SK-N-SH (cell line): ENCODE data around the gene EPB41L3. TPM values are rescaled to one million over a fixed set of nuclear protein-coding genes. Genes with fewer than 3 reads are reported as not detected.

Source experiments
- CTCF ChIA-PET: fragments of 300-600, 350-600 bp; formaldehyde crosslinking; extraction: SDS; loops from one replicate; lab custom pipeline; 2021; lab: Yijun Ruan, JAX
- POLR2A ChIA-PET: fragments of 350-600 bp; sonication (Branson Sonifier 250); formaldehyde crosslinking; extraction: SDS; loops from one replicate; lab custom pipeline; 2020; ENCODE audit warnings: antibody characterized with exemption, inconsistent platforms; lab: Yijun Ruan, JAX
- DNase-seq: peaks from one replicate; pipeline ENCODE4 v3.0.0; 2012
- H2AFZ ChIP-seq: fragments of 200-600 bp; sonication (generic); 2 replicates; pipeline ENCODE4 v1.8.1; 2016; ENCODE audit warnings: antibody characterized with exemption, mild to moderate bottlenecking, low read depth
- H3F3A ChIP-seq: fragments of 200-600 bp; sonication (generic); replicated peaks from 2 replicates; pipeline ENCODE3; 2016; ENCODE audit warnings: antibody characterized with exemption, mild to moderate bottlenecking; ENCODE audit not compliant: insufficient read depth
- H3K27ac ChIP-seq, 2 experiments: fragments of 200-500 bp in 1 of 2; fragments of 200-600 bp in 1 of 2; sonication (Bioruptor generic) in 1 of 2; sonication (generic), shearing (Covaris generic) in 1 of 2; 2 replicates each; pipeline versions ENCODE4 v1.5.1 to v1.6.1; 2014 to 2016; ENCODE audit warnings: low read depth in 2 of 2, inconsistent platforms in 1 of 2, low read length in 1 of 2, mild to moderate bottlenecking in 1 of 2, mixed read lengths in 1 of 2
- H3K27me3 ChIP-seq: fragments of 200-600 bp; sonication (generic), shearing (Covaris generic); 2 replicates; pipeline ENCODE4 v1.6.1; 2016; ENCODE audit warnings: mixed run types; ENCODE audit not compliant: insufficient read depth
- H3K36me3 ChIP-seq, 2 experiments: fragments of 200-500 bp in 1 of 2; fragments of 200-600 bp in 1 of 2; sonication (Bioruptor generic) in 1 of 2; sonication (generic) in 1 of 2; replicated peaks in 1 of 2; 2 replicates each; pipeline versions ENCODE3 to v1.5.1; 2014 to 2016; ENCODE audit warnings: low read length in 1 of 2, mild to moderate bottlenecking in 1 of 2; ENCODE audit not compliant: insufficient read depth in 2 of 2, control insufficient read depth in 1 of 2
- H3K4me1 ChIP-seq, 2 experiments: fragments of 200-500 bp in 1 of 2; fragments of 200-600 bp in 1 of 2; sonication (Bioruptor generic) in 1 of 2; sonication (generic), shearing (Covaris generic) in 1 of 2; 2 replicates each; pipeline versions ENCODE4 v1.5.1 to v1.6.1; 2014 to 2016; ENCODE audit warnings: low read depth in 1 of 2, low read length in 1 of 2, mixed run types in 1 of 2; ENCODE audit not compliant: insufficient read depth in 2 of 2, control insufficient read depth in 1 of 2
- H3K4me2 ChIP-seq: fragments of 200-600 bp; sonication (generic), shearing (Covaris generic); 2 replicates; pipeline ENCODE4 v1.6.1; 2017; ENCODE audit warnings: mixed run types
- H3K4me3 ChIP-seq, 2 experiments: fragments of 200-500 bp in 1 of 2; fragments of 200-600 bp in 1 of 2; sonication (Bioruptor generic) in 1 of 2; sonication (generic), shearing (Covaris generic) in 1 of 2; 2 replicates each; pipeline versions ENCODE4 v1.5.1 to v1.8.1; 2014 to 2016; ENCODE audit warnings: low read depth in 2 of 2, inconsistent platforms in 1 of 2, low read length in 1 of 2, mild to moderate bottlenecking in 1 of 2, mixed read lengths in 1 of 2, moderate library complexity in 1 of 2
- H3K79me2 ChIP-seq: fragments of 200-600 bp; sonication (generic); 2 replicates; pipeline ENCODE4 v1.8.1; 2017; ENCODE audit warnings: mild to moderate bottlenecking; ENCODE audit not compliant: insufficient read depth
- H3K9ac ChIP-seq: fragments of 200-600 bp; sonication (generic); 2 replicates; pipeline ENCODE4 v1.6.1; 2017; ENCODE audit warnings: mixed run types
- H3K9me2 ChIP-seq: fragments of 200-600 bp; sonication (generic); 2 replicates; pipeline ENCODE4 v1.6.1; 2017; ENCODE audit warnings: mixed run types
- H3K9me3 ChIP-seq: fragments of 200-600 bp; sonication (generic); 2 replicates; pipeline ENCODE4 v1.6.1; 2017; ENCODE audit warnings: mixed run types, mild to moderate bottlenecking, moderate library complexity
- H4K20me1 ChIP-seq: fragments of 200-600 bp; sonication (generic); 2 replicates; pipeline ENCODE4 v1.6.1; 2017; ENCODE audit warnings: mild to moderate bottlenecking, mixed run types; ENCODE audit not compliant: insufficient read depth
- EP300 ChIP-seq, 2 experiments: IDR thresholded peaks; 2 replicates each; pipeline versions ENCODE4 v1.4.0 to v1.6.1; 2012; ENCODE audit warnings: borderline replicate concordance in 1 of 2, low read depth in 1 of 2, low read length in 1 of 2
- EZH2phosphoT487 ChIP-seq: fragments of 200-600 bp; sonication (generic); IDR thresholded peaks from 2 replicates; pipeline ENCODE4 v1.6.1; 2017; ENCODE audit warnings: low read depth, mixed run types, mild to moderate bottlenecking, antibody characterized with exemption, moderate library complexity, borderline replicate concordance
- FOSL2 ChIP-seq: IDR thresholded peaks from 2 replicates; pipeline ENCODE4 v1.4.0; 2012; ENCODE audit warnings: low read depth, mild to moderate bottlenecking, moderate library complexity, borderline replicate concordance
- FOXJ3 ChIP-seq: sonication (generic); formaldehyde crosslinking; IDR thresholded peaks from 2 replicates; pipeline ENCODE4 v1.5.1; 2020; ENCODE audit warnings: mild to moderate bottlenecking, missing genetic modification reagents
- GABPA ChIP-seq: IDR thresholded peaks from 2 replicates; pipeline ENCODE4 v1.4.0; 2012; ENCODE audit warnings: low read depth, mild to moderate bottlenecking
- GATA2 ChIP-seq: sonication (generic); formaldehyde crosslinking; IDR thresholded peaks from 2 replicates; pipeline ENCODE4 v1.5.0; 2020; ENCODE audit warnings: mild to moderate bottlenecking, missing genetic modification reagents
- NFIC ChIP-seq: IDR thresholded peaks from 2 replicates; pipeline ENCODE4 v1.4.0; 2012; ENCODE audit warnings: borderline replicate concordance
- NRF1 ChIP-seq: IDR thresholded peaks from 2 replicates; pipeline ENCODE4 v1.6.1; 2012; ENCODE audit warnings: low read depth, mild to moderate bottlenecking, low read length
- RCOR1 ChIP-seq: fragments of 150-350 bp; IDR thresholded peaks from 2 replicates; pipeline ENCODE4 v1.6.1; 2017; ENCODE audit warnings: antibody characterized with exemption, low read length
- REST ChIP-seq: IDR thresholded peaks from 2 replicates; pipeline ENCODE4 v1.6.1; 2012; ENCODE audit warnings: mild to moderate bottlenecking, low read depth, low read length, moderate library complexity
- RFX5 ChIP-seq: IDR thresholded peaks from 2 replicates; pipeline ENCODE4 v1.6.1; 2012; ENCODE audit warnings: mild to moderate bottlenecking, improper control_type of control experiment, low read length
- RXRA ChIP-seq: IDR thresholded peaks from 2 replicates; pipeline ENCODE4 v1.4.0; 2012; ENCODE audit warnings: low read depth, mild to moderate bottlenecking, borderline replicate concordance
- TAF1 ChIP-seq: IDR thresholded peaks from 2 replicates; pipeline ENCODE4 v1.6.1; 2012; ENCODE audit warnings: low read depth, mild to moderate bottlenecking, low read length, moderate library complexity, borderline replicate concordance
- USF2 ChIP-seq: fragments of 150-350 bp; IDR thresholded peaks from 2 replicates; pipeline ENCODE4 v1.6.1; 2017; ENCODE audit warnings: antibody characterized with exemption, low read length, low read depth, borderline replicate concordance
- YY1 ChIP-seq: IDR thresholded peaks from 2 replicates; pipeline ENCODE4 v1.4.0; 2012; ENCODE audit warnings: low read depth, mild to moderate bottlenecking
- WGBS: methylation state at CpG from one replicate; pipeline ENCODE4 v1.1.6; 2017; ENCODE audit warnings: low lambda C conversion rate; 5-methylcytosine and 5-hydroxymethylcytosine counted together
- polyA plus RNA-seq, 3 experiments: library from polyadenylated mRNA; depleted of rRNA; stranded (reverse); fragments of >200 nt; gene quantifications; 2 replicates each; pipeline ENCODE4 v1.2.3, GENCODE V29; 2012

Gene EPB41L3
- polyA plus RNA-seq, 1 of the 3 experiments (the other 2 are of a cell fraction): 0.15 TPM

- Histone ChIP-seq H3K36me3 (no peaks in the 10 kb centered on the region), H3K79me2 (no peaks in the 10 kb centered on the region), H3K9ac (no peak overlapping the region), H2AFZ (no peak overlapping the region), H3K27me3 (peaks cover 8% of the 10 kb centered on the region; the same call in 1 of the 2 replicates), H3K9me3 (no peaks in the 10 kb centered on the region), H3K27ac (no peak overlapping the region), H3F3A (no peaks in the 10 kb centered on the region), H3K4me2 (no peak overlapping the region), H4K20me1 (no peaks in the 10 kb centered on the region), H3K4me3 (no peak overlapping the region), H3K4me1 (peaks cover 0 to 3% of the 10 kb centered on the region in 2 experiments; a peak in 1 of 4 replicates), H3K9me2 (no peaks in the 10 kb centered on the region)
- WGBS: 20% methylated on average over 2 of the region's 2 CpGs
- no peak for TF ChIP-seq EP300 (IDR thresholded peaks at IDR 0.05; ENCODE audit: borderline replicate concordance in 1 of 2, low read depth in 1 of 2, low read length in 1 of 2)
- TF ChIP-seq NFIC: no peak
- no peak for TF ChIP-seq NRF1
- TF ChIP-seq GABPA: no peak
- TF ChIP-seq USF2: no peak
- no peak for TF ChIP-seq REST
- no peak for TF ChIP-seq EZH2phosphoT487
- no peak for TF ChIP-seq YY1
- no peak for TF ChIP-seq RXRA
- no peak for TF ChIP-seq TAF1
- no peak for TF ChIP-seq GATA2 (CRISPR knock-in tag)
- TF ChIP-seq FOSL2: no peak
- no peak for TF ChIP-seq RCOR1
- TF ChIP-seq FOXJ3: no peak
- no peak for TF ChIP-seq RFX5
- DNase-seq: no peak
- POLR2A ChIA-PET: no interaction called here
- CTCF ChIA-PET: interaction anchor here (1.0 kb wide), 1 partner anchor 12 kb away, joined by 4 read pairs; no protein-coding TSS in a partner anchor
Measured at GRCh38 chr18:5537860-5538259, 5.9 kb downstream of the EPB41L3 start.
